ENCODE measurements around the gene RAB11A. TPM values are rescaled to one million over a fixed set of nuclear protein-coding genes. Genes with fewer than 3 reads are reported as not detected.

RAB11A gene
- total and polyA plus RNA-seq, 8 donors, result 129 to 360 (median 183) TPM

DNA sequence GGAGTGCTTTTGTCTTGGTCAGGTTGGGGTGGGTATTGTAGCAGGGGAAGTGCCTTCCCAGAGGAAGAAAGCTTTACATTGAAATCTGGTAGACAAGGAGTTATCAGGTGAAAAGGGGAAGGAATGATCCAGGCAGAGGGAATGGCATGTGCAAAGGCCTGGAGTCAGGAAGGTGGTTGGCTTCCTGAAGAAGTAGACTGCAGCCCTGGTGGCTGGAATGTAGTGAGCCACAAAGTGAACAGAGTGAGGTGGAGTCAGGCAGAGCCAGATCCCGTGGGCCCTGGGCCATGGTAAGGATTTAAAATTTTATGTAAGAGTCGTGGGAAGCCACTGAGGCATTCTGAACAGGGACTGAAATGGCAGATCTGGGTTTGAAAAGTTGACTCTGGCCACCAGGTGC, 58.3 kb downstream of the RAB11A start:
- 55 to 72% (median 67%) methylated on average over 2 of the region's 2 CpGs for WGBS, 5 donors
- TF ChIP-seq POLR2A (IDR thresholded peaks at IDR 0.05) (no peak), POLR2AphosphoS5 (IDR thresholded peaks at IDR 0.05) (no peak), CTCF (IDR thresholded peaks at IDR 0.05) (no peak), EP300 (IDR thresholded peaks at IDR 0.05) (no peak)
- Histone ChIP-seq H3K4me3 (no peak overlapping the region), H3K4me1 (no peaks in the 10 kb centered on the region), H3K27me3 (no peaks in the 10 kb centered on the region), H3K27ac (no peak overlapping the region), H3K36me3 (no peaks in the 10 kb centered on the region), H3K9me3 (no peaks in the 10 kb centered on the region)
- DNase-seq, result no peak
- intact Hi-C loops (cut with DNase I; ENCODE audit: low total_unique reads), result no loop called here

DNA sequence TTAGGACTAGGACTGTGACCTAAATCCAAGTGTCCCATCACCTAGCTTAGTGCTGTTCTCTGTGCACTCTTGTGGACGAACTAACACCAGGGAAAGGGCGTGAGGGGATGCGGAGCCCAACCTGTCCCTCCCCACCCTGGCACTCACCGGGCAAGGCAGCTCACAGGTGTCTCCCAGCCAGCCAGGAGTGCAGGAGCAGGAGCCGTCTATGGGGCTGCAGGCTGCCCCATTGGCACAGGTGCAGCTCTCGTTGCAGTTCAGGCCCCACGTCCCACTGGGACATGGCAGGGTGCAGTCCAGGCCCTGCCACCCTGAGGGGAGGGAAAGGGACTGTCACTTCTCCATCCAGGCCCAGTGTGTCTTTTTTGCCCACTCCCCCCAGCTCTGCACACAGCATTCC, 60.3 kb downstream of the RAB11A start:
- no peak for TF ChIP-seq POLR2AphosphoS5 (IDR thresholded peaks at IDR 0.05)
- TF ChIP-seq POLR2A (IDR thresholded peaks at IDR 0.05), result no peak
- no peak for TF ChIP-seq CTCF (IDR thresholded peaks at IDR 0.05)
- TF ChIP-seq EP300 (IDR thresholded peaks at IDR 0.05), result no peak
- H3K27ac ChIP-seq, result no peak overlapping the region
- intact Hi-C loops (cut with DNase I; ENCODE audit: low total_unique reads), result no loop called here
- DNase-seq, result no peak
- no peaks in the 10 kb centered on the region for H3K9me3 ChIP-seq
- H3K4me1 ChIP-seq, result no peaks in the 10 kb centered on the region
- no peak overlapping the region for H3K4me3 ChIP-seq
- WGBS, 5 donors, result 87 to 92% (median 90%) methylated on average over 5 to 7 of the region's 7 CpGs
- H3K36me3 ChIP-seq, result no peaks in the 10 kb centered on the region
- no peaks in the 10 kb centered on the region for H3K27me3 ChIP-seq

GRCh38 chr15:65930134-65930533, 60.8 kb downstream of the RAB11A start:
- H3K27me3 ChIP-seq, result no peaks in the 10 kb centered on the region
- WGBS, 5 donors, result 65 to 82% (median 72%) methylated on average over 6 of the region's 6 CpGs
- H3K4me1 ChIP-seq, result no peaks in the 10 kb centered on the region
- no peak overlapping the region for H3K27ac ChIP-seq
- no peak overlapping the region for H3K4me3 ChIP-seq
- intact Hi-C loops (cut with DNase I; ENCODE audit: low total_unique reads), result no loop called here
- no peaks in the 10 kb centered on the region for H3K9me3 ChIP-seq
- DNase-seq, result no peak
- no peaks in the 10 kb centered on the region for H3K36me3 ChIP-seq
- no peak for TF ChIP-seq EP300 (IDR thresholded peaks at IDR 0.05)
- no peak for TF ChIP-seq POLR2A (IDR thresholded peaks at IDR 0.05)
- TF ChIP-seq CTCF (IDR thresholded peaks at IDR 0.05), result no peak
- TF ChIP-seq POLR2AphosphoS5 (IDR thresholded peaks at IDR 0.05), result no peak

- H3K27me3 ChIP-seq, result no peaks in the 10 kb centered on the region
- no peak overlapping the region for H3K27ac ChIP-seq
- TF ChIP-seq POLR2A (IDR thresholded peaks at IDR 0.05) (no peak), EP300 (IDR thresholded peaks at IDR 0.05) (no peak), POLR2AphosphoS5 (IDR thresholded peaks at IDR 0.05) (no peak)
- intact Hi-C loops (cut with DNase I; ENCODE audit: low total_unique reads), result no loop called here
- no peaks in the 10 kb centered on the region for H3K9me3 ChIP-seq
- no peak for DNase-seq
- 74 to 87% (median 85%) methylated on average over 4 of the region's 4 CpGs for WGBS, 5 donors
- H3K4me1 ChIP-seq, result no peaks in the 10 kb centered on the region
- no peak overlapping the region for H3K4me3 ChIP-seq
- H3K36me3 ChIP-seq, result no peaks in the 10 kb centered on the region
These were observed 61.9 kb downstream of the RAB11A start for GRCh38 chr15:65931221-65931620.

- Histone ChIP-seq H3K4me1 (peaks cover 5 to 17% (median 10%) of the 10 kb centered on the region in 4 donors), H3K4me3 (no peak overlapping the region), H3K9me3 (no peaks in the 10 kb centered on the region), H3K27ac (no peak overlapping the region), H3K36me3 (no peaks in the 10 kb centered on the region), H3K27me3 (no peaks in the 10 kb centered on the region)
- WGBS, 5 donors, result 74 to 91% (median 83%) methylated on average over 2 of the region's 2 CpGs
- TF ChIP-seq CTCF (IDR thresholded peaks at IDR 0.05) (no peak), POLR2A (IDR thresholded peaks at IDR 0.05) (no peak), POLR2AphosphoS5 (IDR thresholded peaks at IDR 0.05) (no peak), EP300 (IDR thresholded peaks at IDR 0.05) (no peak)
- intact Hi-C loops (cut with DNase I; ENCODE audit: low total_unique reads), result no loop called here
- DNase-seq, result no peak
These were observed 66.1 kb downstream of the RAB11A start for GRCh38 chr15:65935391-65935790.
